Fibroblast of skin of left biceps (primary cell): ENCODE data around the gene VWA8.

Experiments
- DNase-seq, 2 experiments: peaks; one replicate each; pipeline ENCODE4 v3.0.0-alpha.2; 2013; ENCODE audit warnings: low read depth in 2 of 2

Gene VWA8

DNA sequence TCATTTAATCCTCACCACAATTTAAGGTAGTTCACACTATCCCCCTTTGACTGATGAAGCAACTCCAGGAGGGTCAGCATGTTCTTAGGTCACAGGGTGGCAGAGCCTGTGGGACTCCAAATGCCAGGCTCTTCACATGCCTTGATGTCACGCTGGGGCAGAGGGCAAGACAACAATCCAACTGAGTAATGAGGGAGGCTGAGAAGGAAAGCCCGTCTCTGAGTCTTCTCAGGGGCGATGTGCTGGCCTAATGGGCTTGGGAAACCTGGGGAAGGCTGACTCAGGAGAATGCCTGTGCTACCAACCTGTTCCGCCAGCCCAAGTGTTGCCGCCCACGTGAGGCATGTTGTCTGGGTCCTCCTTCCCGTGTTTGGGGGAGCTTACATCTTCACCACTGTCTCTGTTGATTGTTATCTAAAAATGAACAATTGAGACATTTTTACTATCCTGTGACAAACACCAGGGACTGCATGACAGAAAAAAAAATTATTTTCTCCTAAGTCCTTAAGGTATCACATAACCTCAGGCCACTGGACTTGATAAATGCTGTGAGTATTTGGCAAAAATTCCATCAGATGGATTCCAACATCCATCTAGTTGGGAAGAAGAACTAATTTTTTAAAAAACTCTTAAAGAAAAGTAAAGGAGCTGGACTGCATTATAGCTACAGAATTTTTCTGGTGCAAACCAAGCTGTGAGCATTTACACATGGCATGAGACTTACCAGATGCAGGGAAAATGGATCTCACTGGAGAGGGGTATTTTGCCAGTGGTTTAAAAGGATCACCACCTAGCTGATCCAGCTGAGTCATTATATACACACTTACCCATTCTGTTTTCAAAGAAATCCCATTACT lies 346.0 kb downstream of the VWA8 start:
- DNase-seq, result no peak

GRCh38 chr13:41613984-41614661 lies 346.8 kb downstream of the VWA8 start:
- DNase-seq, result peak; percentile 83 to 85

GRCh38 chr13:41613471-41613870 lies 347.4 kb downstream of the VWA8 start:
- no peak for DNase-seq

DNA sequence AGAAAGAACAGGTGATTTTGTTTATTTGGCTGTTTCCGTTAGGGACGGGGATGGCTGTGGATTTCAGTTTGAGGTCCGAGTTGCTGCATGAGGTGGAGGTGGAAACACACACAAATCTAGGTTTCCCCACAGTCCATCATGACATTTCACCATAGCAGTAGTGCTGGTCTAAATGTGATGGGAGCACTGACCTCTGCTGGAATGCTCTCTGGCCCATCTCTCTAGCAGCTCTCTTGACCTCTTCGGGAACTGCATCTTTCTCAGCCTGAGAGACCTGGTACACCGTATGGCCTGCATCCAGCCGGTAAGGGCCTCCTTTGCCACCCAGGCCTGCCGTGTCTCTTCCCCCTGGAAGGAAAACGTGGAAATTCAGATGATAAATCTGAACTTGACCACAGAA lies 349.5 kb downstream of the VWA8 start:
- DNase-seq, result no peak

GRCh38 chr13:41610404-41610803 lies 350.5 kb downstream of the VWA8 start:
- peak; percentile 89 for DNase-seq

GRCh38 chr13:41609828-41610227 lies 351.1 kb downstream of the VWA8 start:
- no peak for DNase-seq

DNA sequence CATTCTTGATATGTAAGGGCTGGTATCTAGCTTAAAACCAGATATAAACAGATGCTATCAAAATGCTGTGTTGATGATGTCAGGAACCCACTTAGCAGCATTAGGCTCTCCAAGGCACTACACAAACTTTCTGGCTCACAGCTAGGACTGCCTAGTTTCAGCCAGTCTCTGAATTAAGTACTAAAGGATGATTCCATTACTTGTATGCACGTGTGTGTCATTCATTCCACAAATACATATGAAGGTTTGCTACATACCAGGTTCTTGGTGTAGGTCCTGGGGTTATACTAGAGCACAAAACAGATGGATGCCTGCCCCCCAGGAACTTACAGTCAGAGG lies 352.1 kb downstream of the VWA8 start:
- no peak for DNase-seq

GRCh38 chr13:41608111-41608838 lies 352.6 kb downstream of the VWA8 start:
- DNase-seq, result no peak

DNA sequence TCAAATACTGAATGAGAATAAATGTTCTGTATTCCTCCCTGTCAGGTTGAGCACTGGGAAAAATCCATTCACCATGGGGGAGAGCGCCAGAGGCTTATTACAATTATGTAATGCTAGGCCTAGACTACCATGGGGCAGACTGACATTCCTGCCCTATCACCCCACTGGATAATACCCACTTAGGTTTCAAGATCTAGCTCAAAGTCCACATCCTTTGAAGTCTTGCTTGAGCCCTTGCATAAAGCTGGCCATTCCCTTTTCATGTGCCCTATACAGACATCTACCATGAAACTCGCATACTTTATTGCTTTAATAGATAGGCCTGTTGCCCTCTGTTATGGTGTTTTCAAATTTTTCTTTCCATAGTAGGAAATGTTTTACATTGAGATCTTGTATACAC lies 354.3 kb downstream of the VWA8 start:
- DNase-seq, result no peak

DNA sequence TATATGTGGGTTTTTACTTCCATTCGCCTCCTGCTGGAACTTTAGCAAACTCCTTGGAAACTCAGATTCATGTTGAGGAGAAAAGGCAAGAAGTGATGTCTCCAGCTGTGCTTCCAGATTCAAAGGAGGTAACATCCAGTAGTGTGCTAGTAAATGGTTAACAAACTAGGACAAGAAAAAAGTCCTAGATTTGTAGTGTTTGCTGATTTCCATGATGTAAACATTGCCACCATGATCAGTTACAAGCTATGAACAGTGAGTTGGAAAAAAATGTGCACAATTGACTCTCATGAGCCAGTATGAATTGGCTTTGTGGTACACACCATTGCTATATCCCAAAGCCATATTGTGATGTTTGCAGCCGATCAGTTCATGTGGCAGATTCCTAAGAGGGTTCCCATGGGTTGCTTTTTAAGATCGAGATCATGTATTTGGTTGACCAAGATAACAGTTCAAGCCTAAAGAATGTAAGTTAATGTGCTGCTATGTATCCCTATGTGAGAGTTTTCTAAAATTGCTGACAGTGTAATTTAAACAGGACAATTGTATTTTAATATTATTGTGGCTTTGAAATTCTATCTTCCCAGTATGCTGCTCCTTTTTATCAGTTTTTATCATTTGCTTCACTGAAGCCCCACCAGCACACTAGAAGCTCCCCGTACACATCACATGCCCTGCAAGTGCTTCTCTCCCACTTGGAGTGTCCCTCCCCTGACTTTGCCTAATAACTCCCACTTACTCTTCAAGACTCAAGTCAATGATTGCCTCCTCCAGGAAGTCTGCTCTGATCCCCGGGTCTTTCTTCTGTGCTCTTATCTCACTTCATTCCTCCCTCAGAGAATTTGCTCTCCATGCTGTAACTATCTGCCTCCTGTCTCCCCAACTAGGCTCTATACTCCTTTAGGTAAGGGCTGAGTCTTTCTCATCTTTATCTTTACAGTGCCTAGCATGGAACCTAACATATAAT lies 355.3 kb downstream of the VWA8 start:
- no peak for DNase-seq

- no peak for DNase-seq
Observed at GRCh38 chr13:41603917-41604316, 357.0 kb downstream of the VWA8 start.

GRCh38 chr13:41601718-41602445 lies 359.0 kb downstream of the VWA8 start:
- DNase-seq, result no peak

- DNase-seq, result no peak
Observed at GRCh38 chr13:41599619-41600018, 361.3 kb downstream of the VWA8 start.

- no peak for DNase-seq
Observed at GRCh38 chr13:41597348-41598041, 363.4 kb downstream of the VWA8 start.

- DNase-seq, result no peak
Observed at GRCh38 chr13:41596190-41596589, 364.7 kb downstream of the VWA8 start.

DNA sequence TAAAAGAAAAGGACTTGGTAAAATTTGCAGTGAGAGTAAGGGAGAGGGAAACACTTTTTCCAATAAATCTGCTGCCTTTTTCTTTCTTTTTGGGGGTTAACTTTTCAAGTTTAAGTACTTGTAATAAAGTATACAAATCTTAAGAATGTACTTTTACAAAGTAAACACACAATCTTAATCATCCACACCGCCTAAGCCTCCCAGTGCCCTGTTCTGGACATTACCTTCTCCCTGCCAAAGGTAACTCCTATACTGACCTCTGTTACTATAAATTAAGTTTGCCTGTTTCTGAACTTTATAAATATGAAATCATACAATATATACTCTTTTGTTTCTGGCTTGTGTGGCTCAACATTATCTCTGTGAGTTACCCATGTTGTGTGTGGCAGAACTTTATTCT lies 365.6 kb downstream of the VWA8 start:
- DNase-seq, result no peak

GRCh38 chr13:41590643-41591042 lies 370.3 kb downstream of the VWA8 start:
- no peak for DNase-seq

DNA sequence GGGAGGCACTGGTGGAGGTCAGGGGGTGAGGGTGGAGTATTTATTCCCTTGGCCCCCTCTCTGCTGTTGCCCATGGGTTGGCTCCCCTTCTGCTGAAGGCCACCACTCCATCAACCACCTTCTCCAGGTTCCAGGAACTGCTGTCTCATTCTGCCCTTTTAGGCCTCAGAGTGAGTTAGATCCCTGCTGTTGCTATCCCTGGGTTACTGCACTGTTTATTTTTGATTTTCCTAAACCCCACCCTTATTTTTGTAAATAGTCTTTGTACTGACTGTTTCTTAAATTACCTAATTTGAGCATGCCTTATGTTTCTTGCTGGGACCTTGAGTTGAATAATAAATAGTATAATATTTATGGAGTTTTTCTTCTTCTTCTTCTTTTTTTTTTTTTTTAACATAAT lies 370.8 kb downstream of the VWA8 start:
- DNase-seq, result no peak

GRCh38 chr13:41589434-41589833 lies 371.5 kb downstream of the VWA8 start:
- no peak for DNase-seq

GRCh38 chr13:41588899-41589298 lies 372.0 kb downstream of the VWA8 start:
- peak; percentile 78 to 82 for DNase-seq
